ENCODE results near the gene CSTPP1.
"Not testable (repeated sequence)": the region's sequence is repeated elsewhere in the genome, so short reads cannot be mapped to it uniquely, and the experiment has no call there.

CSTPP1 gene

DNA sequence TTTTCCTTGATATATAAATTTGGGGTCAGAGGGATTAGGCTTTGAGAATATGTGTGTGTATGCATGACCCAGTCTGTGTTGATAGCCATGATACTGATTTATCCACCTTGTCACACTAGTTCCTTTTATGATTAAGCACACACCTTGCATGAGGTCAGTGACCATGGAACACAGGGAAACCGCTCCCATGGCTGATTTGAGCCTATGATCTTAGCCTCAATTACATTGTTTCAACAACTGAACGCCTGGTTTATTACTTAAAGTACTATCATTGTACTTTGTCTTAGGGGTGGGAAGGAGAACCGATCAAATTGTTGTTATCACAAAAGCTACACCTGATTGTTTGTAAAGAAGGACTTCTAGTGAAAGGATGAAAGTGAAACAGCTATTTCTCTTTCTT is 169.4 kb downstream of the CSTPP1 start:
- TF ChIP-seq CTCF (IDR thresholded peaks at IDR 0.05; ENCODE audit: extremely low read depth, missing control alignments): no peak
- DNase-seq (ENCODE audit: low spot score): no peak

DNA sequence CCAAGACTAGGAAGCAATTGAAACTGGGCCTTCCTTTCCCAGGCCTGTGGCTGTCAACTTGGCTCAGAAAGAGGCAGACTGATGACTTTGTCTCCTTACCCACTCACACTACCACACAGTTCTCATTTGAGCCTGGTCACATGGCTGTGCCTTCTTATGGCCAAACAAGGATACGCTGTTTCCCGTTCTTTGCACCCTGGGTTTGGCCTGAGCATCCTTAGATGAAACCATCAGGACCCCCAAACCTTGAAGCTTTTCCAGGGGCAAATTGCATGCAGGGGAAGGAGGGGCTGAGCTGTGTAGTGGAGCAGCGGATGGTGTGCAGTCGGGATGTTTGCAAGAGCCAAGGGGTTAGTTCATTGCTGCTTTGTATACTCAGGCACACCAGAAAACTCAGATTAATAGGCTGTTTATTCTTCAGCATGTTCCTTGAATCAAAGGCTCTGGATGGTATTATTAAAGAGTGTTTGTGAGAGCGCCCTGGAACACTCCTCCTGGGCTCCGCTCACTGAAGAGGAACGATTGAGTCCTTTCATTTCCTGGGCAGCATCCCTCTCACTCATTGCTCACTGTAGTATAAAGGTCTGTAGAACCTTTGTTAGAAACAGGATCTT is 170.3 kb downstream of the CSTPP1 start:
- no peak for DNase-seq (ENCODE audit: low spot score)
- no peak for TF ChIP-seq CTCF (IDR thresholded peaks at IDR 0.05; ENCODE audit: extremely low read depth, missing control alignments)

DNA sequence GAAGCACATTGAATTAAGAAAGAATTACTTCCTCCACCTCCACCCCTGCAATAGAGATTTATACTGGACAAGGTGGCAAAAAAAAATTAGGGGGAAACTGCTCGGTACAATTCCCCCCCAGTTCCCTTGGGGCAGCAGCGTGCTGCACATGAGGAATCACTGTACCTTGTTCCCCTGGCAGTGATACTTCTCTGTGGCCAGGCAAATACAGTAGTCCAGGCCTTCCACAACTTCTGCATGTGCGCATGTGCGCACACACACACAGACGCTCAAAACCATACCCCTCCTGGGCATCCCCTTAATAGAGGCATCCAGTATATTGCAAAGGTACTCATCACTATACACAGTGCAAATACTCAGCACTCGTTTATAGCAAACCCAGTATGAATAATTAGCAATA is 171.2 kb downstream of the CSTPP1 start:
- no peak for TF ChIP-seq CTCF (IDR thresholded peaks at IDR 0.05; ENCODE audit: extremely low read depth, missing control alignments)

GRCh38 chr11:47108214-47108613 is 171.7 kb downstream of the CSTPP1 start:
- no peak for DNase-seq (ENCODE audit: low spot score)

More for the DNA sequence above, 171.2 kb downstream of the CSTPP1 start:
- DNase-seq (ENCODE audit: low spot score): no peak

DNA sequence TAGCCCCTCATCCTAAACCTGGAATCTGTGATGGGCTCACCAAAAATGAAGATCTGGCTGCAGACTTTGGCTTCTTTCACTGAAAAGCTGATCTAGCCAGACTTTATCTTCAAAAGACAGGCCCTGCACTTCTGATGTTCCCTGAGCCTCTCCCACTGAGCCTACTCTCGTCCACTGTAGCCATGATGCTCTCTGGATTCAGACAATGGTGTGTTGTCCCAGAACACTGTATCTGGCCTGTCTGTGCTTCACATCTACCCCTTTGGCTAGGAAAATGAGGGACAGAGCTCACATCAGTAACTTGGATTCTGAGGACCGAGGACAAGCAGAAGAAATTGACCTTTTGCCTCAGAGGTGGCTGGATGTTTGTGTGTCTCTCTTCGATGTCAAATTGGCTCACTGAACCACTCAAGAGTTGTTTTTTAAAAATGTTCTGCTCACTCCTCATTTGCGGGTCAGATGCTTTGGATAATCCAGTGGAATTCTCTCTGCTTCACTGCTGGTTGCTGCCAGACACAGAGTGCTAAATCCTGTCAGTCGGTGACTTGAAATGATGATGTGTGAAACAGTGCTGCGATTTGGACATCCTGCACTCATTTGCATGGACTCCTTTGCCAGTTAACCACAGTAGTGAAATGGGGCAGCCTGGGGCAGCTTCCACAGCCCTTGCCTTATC is 172.6 kb downstream of the CSTPP1 start:
- TF ChIP-seq CTCF (IDR thresholded peaks at IDR 0.05; ENCODE audit: extremely low read depth, missing control alignments): no peak
- no peak for DNase-seq (ENCODE audit: low spot score)

More at GRCh38 chr11:47108214-47108613, 171.7 kb downstream of the CSTPP1 start:
- TF ChIP-seq CTCF (IDR thresholded peaks at IDR 0.05; ENCODE audit: extremely low read depth, missing control alignments): no peak

GRCh38 chr11:47109727-47110246 is 173.2 kb downstream of the CSTPP1 start:
- no peak for DNase-seq (ENCODE audit: low spot score)
- no peak for TF ChIP-seq CTCF (IDR thresholded peaks at IDR 0.05; ENCODE audit: extremely low read depth, missing control alignments)

DNA sequence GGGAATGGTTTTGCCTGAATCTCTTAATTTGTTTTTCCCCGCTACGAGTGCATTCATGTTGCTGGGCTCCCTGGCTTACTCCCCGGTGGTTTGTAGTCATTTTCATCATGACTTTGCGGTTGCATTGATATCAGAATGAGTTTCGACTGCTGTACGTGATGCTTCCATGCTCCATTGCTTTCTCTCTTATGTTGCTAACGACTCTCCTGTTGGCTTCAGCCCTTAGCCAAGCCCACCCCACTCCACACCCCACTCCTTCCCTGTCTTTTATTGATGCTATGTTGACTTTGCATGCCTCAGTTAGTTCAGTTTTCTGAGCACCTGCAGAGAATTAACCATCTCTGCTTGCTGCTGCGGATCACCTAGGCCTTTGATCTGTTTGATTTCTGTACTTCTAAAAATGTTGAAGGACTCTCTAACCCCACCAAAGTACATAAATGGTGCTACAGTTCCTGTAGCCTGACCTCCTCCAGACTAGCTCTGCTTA is 174.8 kb downstream of the CSTPP1 start:
- no peak for TF ChIP-seq CTCF (IDR thresholded peaks at IDR 0.05; ENCODE audit: extremely low read depth, missing control alignments)
- peak; percentile 67 for DNase-seq (ENCODE audit: low spot score)

DNA sequence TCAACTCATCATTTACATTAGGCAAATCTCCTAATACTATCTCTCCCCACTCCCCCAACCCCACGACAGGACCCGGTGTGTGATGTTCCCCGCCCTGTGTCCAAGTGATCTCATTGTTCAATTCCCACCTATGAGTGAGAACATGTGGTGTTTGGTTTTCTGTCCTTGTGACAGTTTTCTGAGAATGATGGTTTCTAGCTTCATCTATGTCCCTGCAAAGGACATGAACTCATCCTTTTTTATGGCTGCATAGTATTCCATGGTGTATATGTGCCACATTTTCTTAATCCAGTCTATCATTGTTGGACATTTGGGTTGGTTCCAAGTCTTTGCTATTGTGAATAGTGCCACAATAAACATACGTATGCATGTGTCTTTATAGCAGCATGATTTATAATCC is 176.4 kb downstream of the CSTPP1 start:
- not testable (repeated sequence) for DNase-seq (ENCODE audit: low spot score)

- not testable (repeated sequence) for DNase-seq (ENCODE audit: low spot score)
Observed at GRCh38 chr11:47118958-47119688, 182.6 kb downstream of the CSTPP1 start.
